HG03354 (cell line): ENCODE results near the gene CHST8.
"Not testable (repeated sequence)": the region's sequence is repeated elsewhere in the genome, so short reads cannot be mapped to it uniquely, and the experiment has no call there.

Source experiments
- ATAC-seq: cut with Tn5 transposase; IDR thresholded peaks from one replicate; pipeline ENCODE4 v1.9.1; 2021; ENCODE audit warnings: mild to moderate bottlenecking; ENCODE audit not compliant: unreplicated experiment, poor library complexity, severe bottlenecking

Gene CHST8

GRCh38 chr19:33815380-33816340, 193.9 kb downstream of the CHST8 start:
- ATAC-seq, result no peak

GRCh38 chr19:33818411-33818810, 196.7 kb downstream of the CHST8 start:
- ATAC-seq, result no peak

- ATAC-seq, result not testable (repeated sequence)
Observed at GRCh38 chr19:33819078-33819477, 197.3 kb downstream of the CHST8 start.

- no peak for ATAC-seq
Observed at GRCh38 chr19:33819506-33819879, 197.7 kb downstream of the CHST8 start.

- ATAC-seq, result no peak
Observed at GRCh38 chr19:33819880-33820781, 198.4 kb downstream of the CHST8 start.

- no peak for ATAC-seq
Observed at GRCh38 chr19:33821871-33822270, 200.1 kb downstream of the CHST8 start.
